HepG2 (cell line): ENCODE measurements around the gene TIGAR. TPM values are rescaled to one million over a fixed set of nuclear protein-coding genes. Genes with fewer than 3 reads are reported as not detected.
A peak's percentile ranks its signal among the peaks of the same experiment; 100 is the strongest.

ENCODE experiments used
- RAD51 ChIP-seq: fragments of 450-650 bp; IDR thresholded peaks from 2 replicates; pipeline ENCODE4 v1.6.1; 2016; ENCODE audit warnings: borderline replicate concordance
- ZNF24 ChIP-seq: fragments of 450-650 bp; IDR thresholded peaks from 2 replicates; pipeline ENCODE4 v1.6.1; 2017; ENCODE audit warnings: antibody characterized with exemption, mild to moderate bottlenecking
- ZNF460 ChIP-seq: sonication (generic); formaldehyde crosslinking; IDR thresholded peaks from 2 replicates; pipeline ENCODE4 v1.5.1; 2020; ENCODE audit warnings: missing genetic modification reagents, mild to moderate bottlenecking, borderline replicate concordance
- ZNF737 ChIP-seq: sonication (generic); formaldehyde crosslinking; IDR thresholded peaks from 2 replicates; pipeline ENCODE4 v1.5.0; 2020; ENCODE audit warnings: missing genetic modification reagents, mild to moderate bottlenecking, borderline replicate concordance
- ZSCAN12 ChIP-seq: sonication (generic); formaldehyde crosslinking; IDR thresholded peaks from 2 replicates; pipeline ENCODE4 v1.9.0; 2021; ENCODE audit warnings: mild to moderate bottlenecking, missing genetic modification reagents
- polyA plus RNA-seq, 8 experiments: library from polyadenylated mRNA; depleted of rRNA in 3 of 8; stranded (reverse) in 7 of 8; unstranded in 1 of 8; fragments of >200 nt; fragmentation: Illumina TruSeq in 4 of 8; extraction: Trizol in 4 of 8; gene quantifications; 2 replicates each; pipeline versions ENCODE4 v1.2.1 to v1.2.3, GENCODE V29; 2011 to 2016; ENCODE audit warnings: low read depth in 4 of 8, missing spikeins in 1 of 8, mixed read lengths in 1 of 8; ENCODE audit not compliant: insufficient read depth in 1 of 8
- total RNA-seq, 5 experiments: library from RNA; depleted of rRNA; stranded (reverse); fragments of >200 nt; fragmentation: Illumina TruSeq; extraction: Trizol; gene quantifications; 2 replicates each; pipeline ENCODE4 v1.2.3, GENCODE V29; 2016; ENCODE audit warnings: low read depth in 1 of 5
- TF ChIP-seq, protein P1 (sequence below): sonication (generic); formaldehyde crosslinking; IDR thresholded peaks from 2 replicates; pipeline ENCODE4 v1.5.0; 2020; ENCODE audit warnings: missing genetic modification reagents
- TF ChIP-seq, protein P2 (sequence below): sonication (generic); formaldehyde crosslinking; IDR thresholded peaks from 2 replicates; pipeline ENCODE4 v1.4.0; 2020; ENCODE audit warnings: mild to moderate bottlenecking, missing genetic modification reagents, borderline replicate concordance

The TIGAR gene
- total and polyA plus RNA-seq, 2 of the 13 experiments (the other 11 are each of a cell fraction or from before 2014, with no cell fraction given): 2.6 to 21.8 TPM

DNA sequence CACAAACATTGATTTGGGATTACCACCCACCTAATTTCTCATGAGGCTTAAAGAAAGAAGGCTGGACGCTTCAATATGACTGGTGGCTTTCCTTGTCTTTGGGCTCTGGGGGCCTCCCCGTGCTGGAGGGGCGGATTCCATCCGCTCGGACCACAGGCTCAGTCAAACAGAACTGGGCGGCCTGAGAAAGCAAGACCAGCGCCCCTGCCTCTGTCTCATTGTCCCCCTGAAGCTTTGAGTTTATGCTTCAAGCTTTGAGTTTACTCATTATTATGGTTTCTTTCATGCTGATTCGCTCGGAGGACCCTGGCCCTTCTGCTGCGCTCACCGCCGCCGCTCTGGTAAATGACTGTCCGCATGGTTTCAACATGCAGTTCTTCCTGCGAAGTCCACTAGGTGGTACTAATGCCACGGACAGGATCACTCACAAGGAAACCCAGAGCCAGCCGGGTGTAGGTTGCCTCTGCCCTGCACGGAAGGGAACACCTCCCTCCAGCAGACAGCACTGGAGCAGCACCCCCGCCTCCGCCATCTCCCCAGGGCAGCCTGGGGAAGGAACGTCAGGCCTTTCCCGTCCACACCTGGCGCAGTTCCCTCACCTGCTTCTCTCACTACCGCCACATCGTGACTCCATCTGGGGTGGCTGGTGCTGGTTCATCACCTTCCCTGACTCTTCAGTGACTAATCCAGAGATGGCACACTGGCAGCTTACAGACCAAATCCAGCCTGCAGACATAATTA is 13.2 kb upstream of the TIGAR start (continued):
- TF ChIP-seq, protein P1, sequence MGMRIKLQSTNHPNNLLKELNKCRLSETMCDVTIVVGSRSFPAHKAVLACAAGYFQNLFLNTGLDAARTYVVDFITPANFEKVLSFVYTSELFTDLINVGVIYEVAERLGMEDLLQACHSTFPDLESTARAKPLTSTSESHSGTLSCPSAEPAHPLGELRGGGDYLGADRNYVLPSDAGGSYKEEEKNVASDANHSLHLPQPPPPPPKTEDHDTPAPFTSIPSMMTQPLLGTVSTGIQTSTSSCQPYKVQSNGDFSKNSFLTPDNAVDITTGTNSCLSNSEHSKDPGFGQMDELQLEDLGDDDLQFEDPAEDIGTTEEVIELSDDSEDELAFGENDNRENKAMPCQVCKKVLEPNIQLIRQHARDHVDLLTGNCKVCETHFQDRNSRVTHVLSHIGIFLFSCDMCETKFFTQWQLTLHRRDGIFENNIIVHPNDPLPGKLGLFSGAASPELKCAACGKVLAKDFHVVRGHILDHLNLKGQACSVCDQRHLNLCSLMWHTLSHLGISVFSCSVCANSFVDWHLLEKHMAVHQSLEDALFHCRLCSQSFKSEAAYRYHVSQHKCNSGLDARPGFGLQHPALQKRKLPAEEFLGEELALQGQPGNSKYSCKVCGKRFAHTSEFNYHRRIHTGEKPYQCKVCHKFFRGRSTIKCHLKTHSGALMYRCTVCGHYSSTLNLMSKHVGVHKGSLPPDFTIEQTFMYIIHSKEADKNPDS (CRISPR knock-in tag): no peak
- no peak for TF ChIP-seq ZNF460
- TF ChIP-seq ZSCAN12 (CRISPR knock-in tag): no peak
- TF ChIP-seq RAD51: no peak
- no peak for TF ChIP-seq ZNF24
- TF ChIP-seq, protein P2, sequence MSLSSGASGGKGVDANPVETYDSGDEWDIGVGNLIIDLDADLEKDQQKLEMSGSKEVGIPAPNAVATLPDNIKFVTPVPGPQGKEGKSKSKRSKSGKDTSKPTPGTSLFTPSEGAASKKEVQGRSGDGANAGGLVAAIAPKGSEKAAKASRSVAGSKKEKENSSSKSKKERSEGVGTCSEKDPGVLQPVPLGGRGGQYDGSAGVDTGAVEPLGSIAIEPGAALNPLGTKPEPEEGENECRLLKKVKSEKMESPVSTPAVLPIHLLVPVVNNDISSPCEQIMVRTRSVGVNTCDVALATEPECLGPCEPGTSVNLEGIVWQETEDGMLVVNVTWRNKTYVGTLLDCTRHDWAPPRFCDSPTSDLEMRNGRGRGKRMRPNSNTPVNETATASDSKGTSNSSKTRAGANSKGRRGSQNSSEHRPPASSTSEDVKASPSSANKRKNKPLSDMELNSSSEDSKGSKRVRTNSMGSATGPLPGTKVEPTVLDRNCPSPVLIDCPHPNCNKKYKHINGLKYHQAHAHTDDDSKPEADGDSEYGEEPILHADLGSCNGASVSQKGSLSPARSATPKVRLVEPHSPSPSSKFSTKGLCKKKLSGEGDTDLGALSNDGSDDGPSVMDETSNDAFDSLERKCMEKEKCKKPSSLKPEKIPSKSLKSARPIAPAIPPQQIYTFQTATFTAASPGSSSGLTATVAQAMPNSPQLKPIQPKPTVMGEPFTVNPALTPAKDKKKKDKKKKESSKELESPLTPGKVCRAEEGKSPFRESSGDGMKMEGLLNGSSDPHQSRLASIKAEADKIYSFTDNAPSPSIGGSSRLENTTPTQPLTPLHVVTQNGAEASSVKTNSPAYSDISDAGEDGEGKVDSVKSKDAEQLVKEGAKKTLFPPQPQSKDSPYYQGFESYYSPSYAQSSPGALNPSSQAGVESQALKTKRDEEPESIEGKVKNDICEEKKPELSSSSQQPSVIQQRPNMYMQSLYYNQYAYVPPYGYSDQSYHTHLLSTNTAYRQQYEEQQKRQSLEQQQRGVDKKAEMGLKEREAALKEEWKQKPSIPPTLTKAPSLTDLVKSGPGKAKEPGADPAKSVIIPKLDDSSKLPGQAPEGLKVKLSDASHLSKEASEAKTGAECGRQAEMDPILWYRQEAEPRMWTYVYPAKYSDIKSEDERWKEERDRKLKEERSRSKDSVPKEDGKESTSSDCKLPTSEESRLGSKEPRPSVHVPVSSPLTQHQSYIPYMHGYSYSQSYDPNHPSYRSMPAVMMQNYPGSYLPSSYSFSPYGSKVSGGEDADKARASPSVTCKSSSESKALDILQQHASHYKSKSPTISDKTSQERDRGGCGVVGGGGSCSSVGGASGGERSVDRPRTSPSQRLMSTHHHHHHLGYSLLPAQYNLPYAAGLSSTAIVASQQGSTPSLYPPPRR (CRISPR knock-in tag): peak; percentile 11; the same call in 1 of the 2 replicates
- no peak for TF ChIP-seq ZNF737 (CRISPR knock-in tag)
